ENCODE measurements around the gene TTLL12. TPM values are rescaled to one million over a fixed set of nuclear protein-coding genes. Genes with fewer than 3 reads are reported as not detected.

Gene TTLL12
- total and polyA plus RNA-seq, 2 experiments from 2014 or later = 46.7 to 147 TPM

GRCh38 chr22:43182118-43182517 is 4.8 kb downstream of the TTLL12 start:
- Mint-ChIP-seq H3K36me3 (ENCODE audit: low read depth) (peaks cover 53% of the 10 kb centered on the region), H3K4me3 (no peak overlapping the region), H3K27ac (no peak overlapping the region), H3K27me3 (ENCODE audit: insufficient read depth, low read depth, poor library complexity) (peaks cover 7% of the 10 kb centered on the region), H3K9me3 (no peaks in the 10 kb centered on the region), H3K4me1 (peaks cover 17% of the 10 kb centered on the region)
- DNase-seq (ENCODE audit: low spot score) (no peak), ATAC-seq (no peak)
- TF ChIP-seq CREB1 (CRISPR knock-in tag; IDR thresholded peaks at IDR 0.05; ENCODE audit: low read depth) (no peak), EZH2 (IDR thresholded peaks at IDR 0.05; ENCODE audit: low read depth, unreplicated experiment) (no peak), POLR2AphosphoS5 (IDR thresholded peaks at IDR 0.05; ENCODE audit: low read depth) (no peak)
- Histone ChIP-seq H3K4me3 (no peak overlapping the region), H3K9me2 (ENCODE audit: insufficient read depth) (no peaks in the 10 kb centered on the region), H3F3A (replicated peaks; ENCODE audit: low read depth) (no peaks in the 10 kb centered on the region), H4K20me1 (replicated peaks; ENCODE audit: insufficient read depth) (peaks cover 12% of the 10 kb centered on the region), H3K27me3 (ENCODE audit: insufficient read depth) (no peaks in the 10 kb centered on the region), H3K27ac (ENCODE audit: low read depth) (no peak overlapping the region), H3K79me2 (replicated peaks; ENCODE audit: insufficient read depth) (peaks cover 33% of the 10 kb centered on the region), H2AFZ (no peak overlapping the region), H3K4me1 (ENCODE audit: insufficient read depth) (peaks cover 4% of the 10 kb centered on the region; the same call in 1 of the 2 replicates), H3K4me2 (no peak overlapping the region), H3K36me3 (ENCODE audit: insufficient read depth) (no peaks in the 10 kb centered on the region; the same call in 1 of the 2 replicates)

DNA sequence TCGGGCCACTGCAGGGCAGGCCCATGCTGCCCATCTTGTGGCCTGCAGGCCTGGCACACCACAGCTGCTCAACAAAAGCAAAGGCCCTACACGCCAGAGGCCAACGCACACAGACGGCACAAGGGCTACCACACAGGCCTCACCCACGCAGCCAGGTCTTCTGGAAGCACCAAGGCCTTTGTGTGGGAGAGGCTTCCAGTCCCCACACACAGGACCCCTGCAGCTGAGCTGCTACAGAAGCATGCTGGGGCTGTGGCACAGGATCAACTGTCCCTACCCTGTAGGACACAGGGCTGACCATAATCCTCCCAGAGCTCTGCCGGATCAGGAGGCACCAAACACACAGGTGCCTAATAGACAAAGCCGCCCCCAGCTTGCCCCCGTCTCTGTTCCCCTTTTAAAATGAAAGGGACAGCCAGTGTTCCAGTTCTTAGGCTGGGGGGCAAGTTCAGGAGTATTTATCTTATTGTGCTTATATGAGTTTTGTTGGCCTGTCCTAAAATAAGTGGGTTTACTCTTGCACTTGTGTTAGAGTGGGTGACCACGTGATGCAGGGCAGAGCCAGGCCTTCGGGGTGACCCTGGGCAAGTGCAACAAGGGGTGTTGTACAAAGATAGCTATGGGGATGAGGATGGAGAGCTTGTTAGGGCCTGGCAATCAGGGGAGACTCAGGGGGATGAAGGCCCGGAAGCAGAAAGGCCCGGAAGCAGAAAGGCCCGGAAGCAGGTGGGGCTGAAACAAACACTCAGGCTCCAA is 5.4 kb downstream of the TTLL12 start:
- peaks cover 17% of the 10 kb centered on the region for H3K4me1 Mint-ChIP-seq
- Histone ChIP-seq H3K4me3 (no peak overlapping the region), H3K27me3 (ENCODE audit: insufficient read depth) (no peaks in the 10 kb centered on the region), H3K4me1 (ENCODE audit: insufficient read depth) (peaks cover 4% of the 10 kb centered on the region; the same call in 1 of the 2 replicates), H3K27ac (ENCODE audit: low read depth) (no peak overlapping the region), H3K79me2 (replicated peaks; ENCODE audit: insufficient read depth) (peaks cover 33% of the 10 kb centered on the region), H3F3A (replicated peaks; ENCODE audit: low read depth) (no peaks in the 10 kb centered on the region), H3K36me3 (ENCODE audit: insufficient read depth) (no peaks in the 10 kb centered on the region; the same call in 1 of the 2 replicates), H3K4me2 (no peak overlapping the region), H2AFZ (no peak overlapping the region), H3K9me2 (ENCODE audit: insufficient read depth) (no peaks in the 10 kb centered on the region), H4K20me1 (replicated peaks; ENCODE audit: insufficient read depth) (peaks cover 12% of the 10 kb centered on the region)
- H3K27ac Mint-ChIP-seq = 0 out of 2 replicates have a peak overlapping the region, but pooled peaks have one; percentile 45
- TF ChIP-seq ZNF331 (CRISPR knock-in tag; IDR thresholded peaks at IDR 0.05; ENCODE audit: low read depth) = no peak
- TF ChIP-seq EZH2phosphoT487 (IDR thresholded peaks at IDR 0.05; ENCODE audit: unreplicated experiment) = no peak
- TF ChIP-seq, protein P1, sequence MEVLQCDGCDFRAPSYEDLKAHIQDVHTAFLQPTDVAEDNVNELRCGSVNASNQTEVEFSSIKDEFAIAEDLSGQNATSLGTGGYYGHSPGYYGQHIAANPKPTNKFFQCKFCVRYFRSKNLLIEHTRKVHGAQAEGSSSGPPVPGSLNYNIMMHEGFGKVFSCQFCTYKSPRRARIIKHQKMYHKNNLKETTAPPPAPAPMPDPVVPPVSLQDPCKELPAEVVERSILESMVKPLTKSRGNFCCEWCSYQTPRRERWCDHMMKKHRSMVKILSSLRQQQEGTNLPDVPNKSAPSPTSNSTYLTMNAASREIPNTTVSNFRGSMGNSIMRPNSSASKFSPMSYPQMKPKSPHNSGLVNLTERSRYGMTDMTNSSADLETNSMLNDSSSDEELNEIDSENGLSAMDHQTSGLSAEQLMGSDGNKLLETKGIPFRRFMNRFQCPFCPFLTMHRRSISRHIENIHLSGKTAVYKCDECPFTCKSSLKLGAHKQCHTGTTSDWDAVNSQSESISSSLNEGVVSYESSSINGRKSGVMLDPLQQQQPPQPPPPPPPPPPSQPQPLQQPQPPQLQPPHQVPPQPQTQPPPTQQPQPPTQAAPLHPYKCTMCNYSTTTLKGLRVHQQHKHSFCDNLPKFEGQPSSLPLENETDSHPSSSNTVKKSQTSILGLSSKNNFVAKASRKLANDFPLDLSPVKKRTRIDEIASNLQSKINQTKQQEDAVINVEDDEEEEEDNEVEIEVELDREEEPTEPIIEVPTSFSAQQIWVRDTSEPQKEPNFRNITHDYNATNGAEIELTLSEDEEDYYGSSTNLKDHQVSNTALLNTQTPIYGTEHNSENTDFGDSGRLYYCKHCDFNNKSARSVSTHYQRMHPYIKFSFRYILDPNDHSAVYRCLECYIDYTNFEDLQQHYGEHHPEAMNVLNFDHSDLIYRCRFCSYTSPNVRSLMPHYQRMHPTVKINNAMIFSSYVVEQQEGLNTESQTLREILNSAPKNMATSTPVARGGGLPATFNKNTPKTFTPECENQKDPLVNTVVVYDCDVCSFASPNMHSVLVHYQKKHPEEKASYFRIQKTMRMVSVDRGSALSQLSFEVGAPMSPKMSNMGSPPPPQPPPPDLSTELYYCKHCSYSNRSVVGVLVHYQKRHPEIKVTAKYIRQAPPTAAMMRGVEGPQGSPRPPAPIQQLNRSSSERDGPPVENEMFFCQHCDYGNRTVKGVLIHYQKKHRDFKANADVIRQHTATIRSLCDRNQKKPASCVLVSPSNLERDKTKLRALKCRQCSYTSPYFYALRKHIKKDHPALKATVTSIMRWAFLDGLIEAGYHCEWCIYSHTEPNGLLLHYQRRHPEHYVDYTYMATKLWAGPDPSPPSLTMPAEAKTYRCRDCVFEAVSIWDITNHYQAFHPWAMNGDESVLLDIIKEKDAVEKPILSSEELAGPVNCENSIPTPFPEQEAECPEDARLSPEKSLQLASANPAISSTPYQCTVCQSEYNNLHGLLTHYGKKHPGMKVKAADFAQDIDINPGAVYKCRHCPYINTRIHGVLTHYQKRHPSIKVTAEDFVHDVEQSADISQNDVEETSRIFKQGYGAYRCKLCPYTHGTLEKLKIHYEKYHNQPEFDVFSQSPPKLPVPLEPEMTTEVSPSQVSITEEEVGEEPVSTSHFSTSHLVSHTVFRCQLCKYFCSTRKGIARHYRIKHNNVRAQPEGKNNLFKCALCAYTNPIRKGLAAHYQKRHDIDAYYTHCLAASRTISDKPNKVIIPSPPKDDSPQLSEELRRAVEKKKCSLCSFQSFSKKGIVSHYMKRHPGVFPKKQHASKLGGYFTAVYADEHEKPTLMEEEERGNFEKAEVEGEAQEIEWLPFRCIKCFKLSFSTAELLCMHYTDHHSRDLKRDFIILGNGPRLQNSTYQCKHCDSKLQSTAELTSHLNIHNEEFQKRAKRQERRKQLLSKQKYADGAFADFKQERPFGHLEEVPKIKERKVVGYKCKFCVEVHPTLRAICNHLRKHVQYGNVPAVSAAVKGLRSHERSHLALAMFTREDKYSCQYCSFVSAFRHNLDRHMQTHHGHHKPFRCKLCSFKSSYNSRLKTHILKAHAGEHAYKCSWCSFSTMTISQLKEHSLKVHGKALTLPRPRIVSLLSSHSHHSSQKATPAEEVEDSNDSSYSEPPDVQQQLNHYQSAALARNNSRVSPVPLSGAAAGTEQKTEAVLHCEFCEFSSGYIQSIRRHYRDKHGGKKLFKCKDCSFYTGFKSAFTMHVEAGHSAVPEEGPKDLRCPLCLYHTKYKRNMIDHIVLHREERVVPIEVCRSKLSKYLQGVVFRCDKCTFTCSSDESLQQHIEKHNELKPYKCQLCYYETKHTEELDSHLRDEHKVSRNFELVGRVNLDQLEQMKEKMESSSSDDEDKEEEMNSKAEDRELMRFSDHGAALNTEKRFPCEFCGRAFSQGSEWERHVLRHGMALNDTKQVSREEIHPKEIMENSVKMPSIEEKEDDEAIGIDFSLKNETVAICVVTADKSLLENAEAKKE (CRISPR knock-in tag; IDR thresholded peaks at IDR 0.05) = no peak
- TF ChIP-seq STAT1 (IDR thresholded peaks at IDR 0.05; ENCODE audit: unreplicated experiment) = no peak
- no peak for TF ChIP-seq CTCF (conservative IDR thresholded peaks at IDR 0.05; ENCODE audit: low read depth in 2 of 2)
- H3K9me3 Mint-ChIP-seq = no peaks in the 10 kb centered on the region
- no peak for DNase-seq (ENCODE audit: low spot score)
- peaks cover 7% of the 10 kb centered on the region for H3K27me3 Mint-ChIP-seq (ENCODE audit: insufficient read depth, low read depth, poor library complexity)
- peaks cover 56% of the 10 kb centered on the region for H3K36me3 Mint-ChIP-seq (ENCODE audit: low read depth)
- H3K4me3 Mint-ChIP-seq = no peak overlapping the region
- no peak for ATAC-seq

Data from GM23338 (cell line).